ENCODE results near the gene TFAP2E.

The TFAP2E gene

GRCh38 chr1:35539073-35539823 is 33.9 kb upstream of the TFAP2E start:
- no peak for TF ChIP-seq CTCF (IDR thresholded peaks at IDR 0.05; ENCODE audit: low read depth, low read length)
- no peaks in the 10 kb centered on the region for H3K36me3 ChIP-seq
- no peak for DNase-seq
- H3K4me1 ChIP-seq, result no peaks in the 10 kb centered on the region
- H3K27me3 ChIP-seq, result no peaks in the 10 kb centered on the region
- H3K4me3 ChIP-seq (ENCODE audit: low read depth, low read length), result no peak overlapping the region
- H3K9me3 ChIP-seq, result no peaks in the 10 kb centered on the region

GRCh38 chr1:35539824-35540261 is 33.3 kb upstream of the TFAP2E start:
- Histone ChIP-seq H3K4me3 (ENCODE audit: low read depth, low read length) (no peak overlapping the region), H3K9me3 (no peaks in the 10 kb centered on the region), H3K36me3 (no peaks in the 10 kb centered on the region), H3K4me1 (no peaks in the 10 kb centered on the region), H3K27me3 (no peaks in the 10 kb centered on the region)
- no peak for DNase-seq
- no peak for TF ChIP-seq CTCF (IDR thresholded peaks at IDR 0.05; ENCODE audit: low read depth, low read length)

- Histone ChIP-seq H3K4me3 (ENCODE audit: low read depth, low read length) (no peak overlapping the region), H3K9me3 (no peaks in the 10 kb centered on the region), H3K27me3 (no peaks in the 10 kb centered on the region), H3K36me3 (no peaks in the 10 kb centered on the region), H3K4me1 (no peaks in the 10 kb centered on the region)
- peak; percentile 70 for DNase-seq
- peak; percentile 63 for TF ChIP-seq CTCF (IDR thresholded peaks at IDR 0.05; ENCODE audit: low read depth, low read length)
These were observed 28.1 kb upstream of the TFAP2E start for GRCh38 chr1:35544976-35545375.

- Histone ChIP-seq H3K9me3 (no peaks in the 10 kb centered on the region), H3K27me3 (no peaks in the 10 kb centered on the region), H3K4me3 (ENCODE audit: low read depth, low read length) (no peak overlapping the region), H3K4me1 (no peaks in the 10 kb centered on the region), H3K36me3 (no peaks in the 10 kb centered on the region)
- no peak for DNase-seq
- no peak for TF ChIP-seq CTCF (IDR thresholded peaks at IDR 0.05; ENCODE audit: low read depth, low read length)
These were observed 26.5 kb upstream of the TFAP2E start for GRCh38 chr1:35546614-35547013.

- no peak for DNase-seq
- no peak overlapping the region for H3K4me3 ChIP-seq (ENCODE audit: low read depth, low read length)
These were observed 19.3 kb upstream of the TFAP2E start for GRCh38 chr1:35553851-35554250.

More at GRCh38 chr1:35553851-35554250, 19.3 kb upstream of the TFAP2E start:
- H3K27me3 ChIP-seq, result no peaks in the 10 kb centered on the region
- no peaks in the 10 kb centered on the region for H3K9me3 ChIP-seq
- no peak for TF ChIP-seq CTCF (IDR thresholded peaks at IDR 0.05; ENCODE audit: low read depth, low read length)
- H3K4me1 ChIP-seq, result peaks cover 2% of the 10 kb centered on the region; the same call in 1 of the 2 replicates
- no peaks in the 10 kb centered on the region for H3K36me3 ChIP-seq

All from BE2C (cell line).